HepG2 (cell line): ENCODE results near the gene CRYM. TPM values are rescaled to one million over a fixed set of nuclear protein-coding genes. Genes with fewer than 3 reads are reported as not detected.

ENCODE experiments used
- BORCS8-MEF2B ChIP-seq: sonication (generic); formaldehyde crosslinking; IDR thresholded peaks from 2 replicates; pipeline ENCODE4 v1.8.0; 2022; ENCODE audit warnings: mild to moderate bottlenecking, missing genetic modification reagents
- CBX5 ChIP-seq: sonication (generic); formaldehyde crosslinking; IDR thresholded peaks from 2 replicates; pipeline ENCODE4 v1.4.0; 2020; ENCODE audit warnings: missing genetic modification reagents, borderline replicate concordance
- CREB1 ChIP-seq, 2 experiments: fragments of 450-650 bp in 1 of 2; IDR thresholded peaks; 2 replicates each; pipeline ENCODE4 v1.6.1; 2016 to 2017; ENCODE audit warnings: control low read depth in 1 of 2, mild to moderate bottlenecking in 1 of 2, missing compliant biosample characterization in 1 of 2, missing genetic modification characterization in 1 of 2
- ELF4 ChIP-seq: sonication (generic); formaldehyde crosslinking; IDR thresholded peaks from 2 replicates; pipeline ENCODE4 v1.5.0; 2020; ENCODE audit warnings: missing genetic modification reagents, mild to moderate bottlenecking, moderate library complexity, borderline replicate concordance
- MBD4 ChIP-seq: IDR thresholded peaks from 2 replicates; pipeline ENCODE4 v1.6.1; 2012; ENCODE audit warnings: low read length, inconsistent platforms, borderline replicate concordance
- PHF5A ChIP-seq: IDR thresholded peaks from one replicate; pipeline ENCODE4 v1.6.1; 2018; ENCODE audit warnings: low read depth, missing genetic modification reagents; ENCODE audit not compliant: unreplicated experiment
- PREB ChIP-seq: sonication (generic); formaldehyde crosslinking; IDR thresholded peaks from 2 replicates; pipeline ENCODE4 v1.4.0; 2020; ENCODE audit warnings: missing genetic modification reagents
- TBX2 ChIP-seq: sonication (generic); formaldehyde crosslinking; IDR thresholded peaks from 2 replicates; pipeline ENCODE4 v1.5.0; 2020; ENCODE audit warnings: missing genetic modification reagents, mild to moderate bottlenecking, borderline replicate concordance
- ZNF318 ChIP-seq: sonication (generic); formaldehyde crosslinking; IDR thresholded peaks from 2 replicates; pipeline ENCODE4 v1.4.0; 2020; ENCODE audit warnings: mild to moderate bottlenecking, missing genetic modification reagents
- ZNF350 ChIP-seq: sonication (generic); formaldehyde crosslinking; IDR thresholded peaks from 2 replicates; pipeline ENCODE4 v1.4.0; 2020; ENCODE audit warnings: mild to moderate bottlenecking, low read depth, missing genetic modification reagents, borderline replicate concordance
- polyA plus RNA-seq, 8 experiments: library from polyadenylated mRNA; depleted of rRNA in 3 of 8; stranded (reverse) in 7 of 8; unstranded in 1 of 8; fragments of >200 nt; fragmentation: Illumina TruSeq in 4 of 8; extraction: Trizol in 4 of 8; gene quantifications; 2 replicates each; pipeline versions ENCODE4 v1.2.1 to v1.2.3, GENCODE V29; 2011 to 2016; ENCODE audit warnings: low read depth in 4 of 8, missing spikeins in 1 of 8, mixed read lengths in 1 of 8; ENCODE audit not compliant: insufficient read depth in 1 of 8
- total RNA-seq, 5 experiments: library from RNA; depleted of rRNA; stranded (reverse); fragments of >200 nt; fragmentation: Illumina TruSeq; extraction: Trizol; gene quantifications; 2 replicates each; pipeline ENCODE4 v1.2.3, GENCODE V29; 2016; ENCODE audit warnings: low read depth in 1 of 5
- TF ChIP-seq, protein P1 (sequence below): sonication (generic); formaldehyde crosslinking; IDR thresholded peaks from 2 replicates; pipeline ENCODE4 v1.5.1; 2020; ENCODE audit warnings: mild to moderate bottlenecking, missing genetic modification reagents, moderate library complexity

CRYM gene
- total and polyA plus RNA-seq, 2 of the 13 experiments (the other 11 are each of a cell fraction or from before 2014, with no cell fraction given) = 1.9 to 2.2 TPM

DNA sequence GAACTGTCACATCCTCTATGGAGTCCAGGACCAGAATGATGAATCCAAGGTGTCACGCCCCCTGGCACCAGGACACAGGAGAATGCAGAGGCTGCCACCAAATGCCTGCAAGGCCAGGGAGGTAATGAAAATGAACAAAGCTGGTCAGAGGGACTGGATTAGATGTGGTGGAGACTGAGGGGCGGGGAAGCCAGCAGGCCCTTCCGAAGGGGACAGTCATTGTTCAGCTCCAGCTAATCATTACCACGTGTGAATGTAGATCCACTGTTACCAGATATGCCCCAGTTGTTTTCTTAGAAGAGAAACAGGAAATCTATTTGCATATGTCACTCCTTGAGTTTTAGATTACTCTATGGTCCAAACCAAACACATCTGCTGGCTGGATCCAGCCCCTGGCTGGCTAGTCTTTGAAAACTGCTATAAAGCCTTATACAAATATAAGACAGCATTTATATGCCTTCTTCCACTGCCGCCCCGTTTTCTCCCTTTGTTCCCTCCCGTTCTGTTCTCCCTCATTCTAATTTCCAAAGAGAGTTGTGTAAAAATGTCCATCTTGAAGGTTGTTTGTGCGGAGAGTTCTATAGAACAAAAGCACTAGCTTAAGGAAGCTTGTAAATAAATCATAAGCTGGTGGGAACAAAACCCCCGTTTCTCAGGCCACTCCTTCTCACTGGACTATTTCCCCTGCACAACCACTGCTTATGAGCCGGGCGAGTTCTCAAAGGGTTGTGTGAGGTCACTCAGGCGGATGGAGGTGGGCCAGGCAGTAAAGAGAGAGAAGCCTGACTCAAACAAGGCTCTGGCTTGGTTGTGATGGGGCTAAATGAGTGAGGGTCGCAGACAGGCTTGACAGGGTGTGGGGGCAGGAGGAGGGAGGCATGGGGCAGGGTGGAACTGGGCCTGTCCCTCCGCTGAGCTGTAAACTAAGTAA, 14.2 kb downstream of the CRYM start (continued):
- TF ChIP-seq ZNF318 (CRISPR knock-in tag) (no peak), PREB (CRISPR knock-in tag) (no peak), ZNF350 (CRISPR knock-in tag) (0 out of 2 replicates have a peak, but pooled peaks have one; percentile 18), CREB1 (IDR thresholded peaks at IDR 0.05) (peak; percentile 37; the same call in 1 of the 2 replicates), CREB1 (CRISPR knock-in tag; IDR thresholded peaks at IDR 0.05) (no peak; the same call in 1 of the 2 replicates), BORCS8-MEF2B (CRISPR knock-in tag) (no peak), PHF5A (CRISPR knock-in tag) (no peak), TBX2 (CRISPR knock-in tag) (peak; percentile 46; the same call in 1 of the 2 replicates), CBX5 (CRISPR knock-in tag) (0 out of 2 replicates have a peak, but pooled peaks have one; percentile 34), ELF4 (CRISPR knock-in tag) (no peak), MBD4 (no peak)
- TF ChIP-seq, protein P1, sequence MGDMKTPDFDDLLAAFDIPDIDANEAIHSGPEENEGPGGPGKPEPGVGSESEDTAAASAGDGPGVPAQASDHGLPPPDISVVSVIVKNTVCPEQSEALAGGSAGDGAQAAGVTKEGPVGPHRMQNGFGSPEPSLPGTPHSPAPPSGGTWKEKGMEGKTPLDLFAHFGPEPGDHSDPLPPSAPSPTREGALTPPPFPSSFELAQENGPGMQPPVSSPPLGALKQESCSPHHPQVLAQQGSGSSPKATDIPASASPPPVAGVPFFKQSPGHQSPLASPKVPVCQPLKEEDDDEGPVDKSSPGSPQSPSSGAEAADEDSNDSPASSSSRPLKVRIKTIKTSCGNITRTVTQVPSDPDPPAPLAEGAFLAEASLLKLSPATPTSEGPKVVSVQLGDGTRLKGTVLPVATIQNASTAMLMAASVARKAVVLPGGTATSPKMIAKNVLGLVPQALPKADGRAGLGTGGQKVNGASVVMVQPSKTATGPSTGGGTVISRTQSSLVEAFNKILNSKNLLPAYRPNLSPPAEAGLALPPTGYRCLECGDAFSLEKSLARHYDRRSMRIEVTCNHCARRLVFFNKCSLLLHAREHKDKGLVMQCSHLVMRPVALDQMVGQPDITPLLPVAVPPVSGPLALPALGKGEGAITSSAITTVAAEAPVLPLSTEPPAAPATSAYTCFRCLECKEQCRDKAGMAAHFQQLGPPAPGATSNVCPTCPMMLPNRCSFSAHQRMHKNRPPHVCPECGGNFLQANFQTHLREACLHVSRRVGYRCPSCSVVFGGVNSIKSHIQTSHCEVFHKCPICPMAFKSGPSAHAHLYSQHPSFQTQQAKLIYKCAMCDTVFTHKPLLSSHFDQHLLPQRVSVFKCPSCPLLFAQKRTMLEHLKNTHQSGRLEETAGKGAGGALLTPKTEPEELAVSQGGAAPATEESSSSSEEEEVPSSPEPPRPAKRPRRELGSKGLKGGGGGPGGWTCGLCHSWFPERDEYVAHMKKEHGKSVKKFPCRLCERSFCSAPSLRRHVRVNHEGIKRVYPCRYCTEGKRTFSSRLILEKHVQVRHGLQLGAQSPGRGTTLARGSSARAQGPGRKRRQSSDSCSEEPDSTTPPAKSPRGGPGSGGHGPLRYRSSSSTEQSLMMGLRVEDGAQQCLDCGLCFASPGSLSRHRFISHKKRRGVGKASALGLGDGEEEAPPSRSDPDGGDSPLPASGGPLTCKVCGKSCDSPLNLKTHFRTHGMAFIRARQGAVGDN (CRISPR knock-in tag) = peak; percentile 53
